Adrenal gland (tissue), 5 donors: ENCODE results near the gene AGAP3.

Experiments
- POLR2A ChIP-seq, 2 donors: fragments of 450-650 bp; IDR thresholded peaks; one replicate each; pipeline ENCODE4 v1.6.1; 2017; ENCODE audit warnings: antibody characterized with exemption in 2 of 2, mild to moderate bottlenecking in 2 of 2, moderate library complexity in 1 of 2
- TF ChIP-seq, protein P1 (sequence below), 6 experiments: fragments of 450-650 bp in 4 of 6; fragments of 200-600 bp in 2 of 6; sonication (generic) in 1 of 6; IDR thresholded peaks; 1 replicate in 5 of 6; 2 replicates in 1 of 6; pipeline versions ENCODE4 v1.5.1 to v1.8.0; 2016 to 2021; ENCODE audit warnings: antibody characterized with exemption in 6 of 6, mild to moderate bottlenecking in 2 of 6, moderate library complexity in 1 of 6
- donor health status: DM: no; HTN: no; CAD: no.

DNA sequence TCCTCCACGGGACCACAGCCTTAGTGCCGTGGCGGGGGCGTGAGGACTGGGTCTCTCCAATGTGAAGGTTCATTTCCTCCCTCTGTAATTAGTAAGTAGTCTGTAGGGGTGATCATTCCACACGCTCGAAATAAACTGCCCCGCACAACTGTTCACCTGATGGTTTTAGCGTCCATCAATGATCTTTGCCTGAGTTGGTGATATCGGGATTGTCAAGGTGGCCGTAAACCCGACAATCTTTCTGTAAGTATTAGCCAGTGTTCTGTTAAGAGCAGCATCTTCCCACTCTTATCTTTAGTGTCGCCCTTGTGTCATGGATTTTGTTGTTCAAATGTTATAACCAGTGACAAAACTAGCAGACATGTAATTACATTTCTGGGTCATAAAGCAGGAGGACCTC is 17.7 kb downstream of the AGAP3 start:
- TF ChIP-seq, protein P1, sequence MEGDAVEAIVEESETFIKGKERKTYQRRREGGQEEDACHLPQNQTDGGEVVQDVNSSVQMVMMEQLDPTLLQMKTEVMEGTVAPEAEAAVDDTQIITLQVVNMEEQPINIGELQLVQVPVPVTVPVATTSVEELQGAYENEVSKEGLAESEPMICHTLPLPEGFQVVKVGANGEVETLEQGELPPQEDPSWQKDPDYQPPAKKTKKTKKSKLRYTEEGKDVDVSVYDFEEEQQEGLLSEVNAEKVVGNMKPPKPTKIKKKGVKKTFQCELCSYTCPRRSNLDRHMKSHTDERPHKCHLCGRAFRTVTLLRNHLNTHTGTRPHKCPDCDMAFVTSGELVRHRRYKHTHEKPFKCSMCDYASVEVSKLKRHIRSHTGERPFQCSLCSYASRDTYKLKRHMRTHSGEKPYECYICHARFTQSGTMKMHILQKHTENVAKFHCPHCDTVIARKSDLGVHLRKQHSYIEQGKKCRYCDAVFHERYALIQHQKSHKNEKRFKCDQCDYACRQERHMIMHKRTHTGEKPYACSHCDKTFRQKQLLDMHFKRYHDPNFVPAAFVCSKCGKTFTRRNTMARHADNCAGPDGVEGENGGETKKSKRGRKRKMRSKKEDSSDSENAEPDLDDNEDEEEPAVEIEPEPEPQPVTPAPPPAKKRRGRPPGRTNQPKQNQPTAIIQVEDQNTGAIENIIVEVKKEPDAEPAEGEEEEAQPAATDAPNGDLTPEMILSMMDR (IDR thresholded peaks at IDR 0.05), result no peak
- no peak for TF ChIP-seq POLR2A (IDR thresholded peaks at IDR 0.05)
